Astrocyte (in vitro differentiated cells and primary cell): ENCODE measurements around the gene TRRAP.

Experiments
- CTCF ChIP-seq: IDR thresholded peaks from 2 replicates; pipeline ENCODE4 v1.5.1; 2011; ENCODE audit warnings: low read depth, mild to moderate bottlenecking, inconsistent platforms, low read length, moderate library complexity; ENCODE audit not compliant: insufficient read depth
- EZH2 ChIP-seq: IDR thresholded peaks from 2 replicates; pipeline ENCODE4 v1.6.1; 2012; ENCODE audit warnings: mild to moderate bottlenecking, low read length, inconsistent platforms; ENCODE audit not compliant: insufficient read depth

GRCh38 chr7:98831641-98832221 is 46.6 kb upstream of the TRRAP start:
- TF ChIP-seq CTCF: peak; percentile 53
- no peak for TF ChIP-seq EZH2
